GM12874 (cell line): Measurements from ENCODE around the gene IL1R2.

Source experiments
- TF ChIP-seq, protein P1 (sequence below): IDR thresholded peaks from 2 replicates; pipeline ENCODE4 v1.5.1; 2011; ENCODE audit warnings: low read depth, mild to moderate bottlenecking, control low read depth, low read length, moderate library complexity; ENCODE audit not compliant: insufficient read depth

IL1R2 gene

DNA sequence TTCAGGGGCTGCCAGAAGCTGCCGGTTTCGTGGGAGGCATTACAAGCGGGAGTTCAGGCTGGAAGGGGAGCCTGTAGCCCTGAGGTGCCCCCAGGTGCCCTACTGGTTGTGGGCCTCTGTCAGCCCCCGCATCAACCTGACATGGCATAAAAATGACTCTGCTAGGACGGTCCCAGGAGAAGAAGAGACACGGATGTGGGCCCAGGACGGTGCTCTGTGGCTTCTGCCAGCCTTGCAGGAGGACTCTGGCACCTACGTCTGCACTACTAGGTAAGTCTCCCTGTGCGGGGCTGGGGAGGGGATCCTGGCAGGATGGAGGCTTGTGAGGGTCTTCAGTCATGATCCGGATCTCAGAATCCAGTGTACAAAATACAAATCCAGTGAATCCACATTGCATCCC, 17.8 kb downstream of the IL1R2 start:
- TF ChIP-seq, protein P1, sequence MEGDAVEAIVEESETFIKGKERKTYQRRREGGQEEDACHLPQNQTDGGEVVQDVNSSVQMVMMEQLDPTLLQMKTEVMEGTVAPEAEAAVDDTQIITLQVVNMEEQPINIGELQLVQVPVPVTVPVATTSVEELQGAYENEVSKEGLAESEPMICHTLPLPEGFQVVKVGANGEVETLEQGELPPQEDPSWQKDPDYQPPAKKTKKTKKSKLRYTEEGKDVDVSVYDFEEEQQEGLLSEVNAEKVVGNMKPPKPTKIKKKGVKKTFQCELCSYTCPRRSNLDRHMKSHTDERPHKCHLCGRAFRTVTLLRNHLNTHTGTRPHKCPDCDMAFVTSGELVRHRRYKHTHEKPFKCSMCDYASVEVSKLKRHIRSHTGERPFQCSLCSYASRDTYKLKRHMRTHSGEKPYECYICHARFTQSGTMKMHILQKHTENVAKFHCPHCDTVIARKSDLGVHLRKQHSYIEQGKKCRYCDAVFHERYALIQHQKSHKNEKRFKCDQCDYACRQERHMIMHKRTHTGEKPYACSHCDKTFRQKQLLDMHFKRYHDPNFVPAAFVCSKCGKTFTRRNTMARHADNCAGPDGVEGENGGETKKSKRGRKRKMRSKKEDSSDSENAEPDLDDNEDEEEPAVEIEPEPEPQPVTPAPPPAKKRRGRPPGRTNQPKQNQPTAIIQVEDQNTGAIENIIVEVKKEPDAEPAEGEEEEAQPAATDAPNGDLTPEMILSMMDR, result no peak

DNA sequence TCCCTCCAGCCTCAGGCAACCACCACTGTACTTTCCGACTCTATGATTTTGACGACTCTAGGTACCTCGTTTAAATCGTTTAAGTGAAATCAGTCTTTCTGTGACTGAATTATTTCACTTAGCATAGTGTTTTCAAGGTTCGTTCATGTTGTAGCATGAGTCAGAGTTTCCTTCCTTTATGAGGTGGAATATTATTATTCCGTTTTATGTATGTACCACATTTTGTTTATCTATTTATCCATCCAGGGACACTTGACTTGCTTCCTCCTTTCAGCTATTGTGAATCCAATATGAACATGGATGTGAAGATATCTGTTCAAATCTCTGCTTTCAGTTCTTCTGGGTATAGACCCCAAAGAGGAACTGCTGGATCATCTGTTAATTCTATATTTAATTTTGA, 19.1 kb downstream of the IL1R2 start:
- TF ChIP-seq, protein P1, result no peak

DNA sequence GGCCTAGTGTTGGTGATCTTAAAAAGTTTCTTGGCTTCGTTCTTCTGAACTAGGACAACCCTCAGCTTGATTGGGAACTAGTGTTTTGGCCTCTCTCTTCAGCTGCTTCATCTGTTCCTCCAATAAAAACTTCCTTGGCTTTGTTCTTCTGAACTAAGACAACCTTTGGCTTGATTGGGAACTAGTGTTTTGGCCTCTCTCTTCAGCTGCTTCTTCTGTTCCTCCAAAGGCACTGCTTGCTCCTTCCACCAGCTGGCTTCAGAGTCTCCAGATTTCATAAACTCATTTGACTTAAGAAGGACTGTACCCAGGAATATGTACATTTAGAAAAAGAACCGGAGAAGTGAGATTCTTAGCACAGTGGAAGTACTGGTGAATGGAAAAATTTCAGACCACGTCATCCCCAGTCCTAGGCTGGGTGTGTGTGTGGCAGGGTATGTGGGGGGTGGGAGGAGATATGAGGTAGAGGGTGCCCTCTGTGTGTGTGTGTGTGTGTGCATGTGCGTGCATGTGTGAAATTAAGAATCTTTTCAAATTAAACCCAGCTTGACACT, 20.4 kb downstream of the IL1R2 start:
- TF ChIP-seq, protein P1, result no peak

DNA sequence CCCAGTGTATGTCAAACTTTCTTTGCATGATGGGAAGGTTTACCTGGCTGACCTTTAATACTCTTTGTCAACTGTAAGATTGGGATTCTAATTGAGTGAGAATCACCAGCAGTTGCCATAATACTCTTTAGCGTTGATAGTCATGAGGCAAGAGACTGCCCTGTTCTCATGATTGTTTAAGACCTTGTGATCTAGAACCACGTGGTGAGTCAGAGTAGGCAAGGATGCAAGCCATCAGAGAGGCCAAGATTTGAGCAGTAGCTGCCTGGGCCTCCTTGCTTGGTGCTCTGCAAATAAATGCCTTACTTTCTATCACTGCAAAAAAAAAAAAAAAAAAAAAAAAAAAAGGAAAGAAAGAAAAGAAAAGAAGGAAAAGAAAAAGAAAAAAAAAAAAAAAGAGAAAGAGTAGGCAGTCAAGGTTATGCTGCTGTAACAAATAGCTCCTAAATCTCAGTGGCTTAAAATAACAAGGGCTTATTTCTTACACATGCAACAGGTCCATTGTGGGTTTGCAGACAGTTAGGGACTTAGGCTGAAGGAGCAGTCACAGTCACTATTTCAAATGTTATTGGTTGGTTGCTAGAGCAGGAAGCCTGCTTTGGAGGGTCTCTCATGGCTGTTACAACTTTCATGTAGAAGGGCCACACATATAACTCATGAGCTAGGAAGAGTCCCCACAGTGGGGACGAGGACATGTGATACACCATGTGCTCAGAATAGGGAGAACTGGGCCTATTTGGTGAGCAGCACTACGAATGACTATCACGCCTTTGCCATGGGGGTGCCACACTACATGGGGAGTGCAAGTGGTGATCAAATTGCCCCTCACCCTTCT, 21.7 kb downstream of the IL1R2 start:
- TF ChIP-seq, protein P1, result no peak

DNA sequence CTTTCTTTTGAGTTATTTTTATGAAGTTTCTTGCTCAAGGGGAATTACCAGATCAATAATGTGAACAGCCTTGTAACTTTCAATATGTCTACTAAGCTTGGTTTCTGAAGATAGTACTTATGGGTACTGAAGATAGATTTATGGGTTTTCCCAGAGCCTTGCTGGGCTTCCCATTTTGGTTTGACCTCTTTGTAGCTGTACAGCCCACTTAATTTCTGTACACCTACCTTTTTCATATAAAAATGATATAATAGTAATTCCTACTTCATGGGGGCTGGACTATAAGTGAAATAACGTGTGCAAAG, 22.2 kb downstream of the IL1R2 start:
- TF ChIP-seq, protein P1, result no peak

DNA sequence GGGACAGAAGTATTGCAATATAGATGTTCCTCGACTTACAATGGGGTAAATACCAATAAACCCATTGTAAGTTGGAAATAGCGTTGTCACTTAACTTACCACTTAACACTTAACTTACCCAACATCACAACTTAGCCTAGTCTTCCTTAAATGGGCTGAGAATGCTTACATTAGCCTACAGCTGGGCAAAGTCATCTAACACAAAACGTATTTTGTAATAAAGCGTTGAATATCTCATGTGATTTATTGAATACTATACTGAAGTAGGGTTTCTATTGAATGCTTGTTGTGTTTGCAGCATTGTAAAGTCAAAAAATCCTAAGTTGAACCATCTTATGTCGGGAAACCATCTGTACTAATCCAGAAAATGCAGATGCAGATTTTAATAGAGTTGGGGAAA, 23.6 kb downstream of the IL1R2 start:
- TF ChIP-seq, protein P1, result no peak

DNA sequence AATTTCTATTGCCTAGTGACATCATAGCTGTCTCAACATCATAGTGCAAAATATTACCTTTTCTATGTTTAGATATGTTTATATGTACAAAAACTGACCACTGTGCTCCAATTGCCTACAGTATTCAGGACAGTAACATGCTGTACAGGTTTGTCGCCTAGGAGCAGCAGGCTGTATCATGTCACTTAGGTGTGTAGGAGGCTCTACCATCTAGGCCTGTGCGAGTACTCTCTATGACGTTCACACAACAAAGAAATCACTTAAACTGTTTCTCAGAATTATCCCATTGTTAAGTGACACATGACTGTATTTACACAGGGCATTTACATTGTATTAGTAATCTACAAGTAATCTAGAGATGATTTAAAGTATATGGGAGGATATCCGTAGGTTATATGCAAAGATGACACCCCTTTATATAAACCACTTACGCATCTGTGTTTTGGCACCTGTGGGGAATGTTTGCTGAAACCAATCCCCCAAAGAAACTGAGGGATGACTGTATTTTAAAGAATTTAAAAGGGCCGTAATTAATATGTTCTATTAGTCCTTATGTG, 24.7 kb downstream of the IL1R2 start:
- TF ChIP-seq, protein P1, result no peak
